Measurements from ENCODE around the gene VCL. TPM values are rescaled to one million over a fixed set of nuclear protein-coding genes. Genes with fewer than 3 reads are reported as not detected.

VCL gene
- total RNA-seq, 1 experiment from 2014 or later: 291 TPM

GRCh38 chr10:74093530-74094164 is 95.7 kb downstream of the VCL start:
- H2BK120ac ChIP-seq (ENCODE audit: low read depth, low read length, poor library complexity, severe bottlenecking): no peak overlapping the region
- WGBS (ENCODE audit: extremely low coverage, insufficient read length, low lambda C conversion rate): no CpG with 5 or more reads among the region's 4 CpGs

More at GRCh38 chr10:74093530-74094164, 95.7 kb downstream of the VCL start:
- no peak overlapping the region for H3K4ac ChIP-seq (ENCODE audit: low read depth, low read length)
- H3K27me3 ChIP-seq (ENCODE audit: insufficient read depth, low read length): no peaks in the 10 kb centered on the region
- no peak overlapping the region for H2AK5ac ChIP-seq (ENCODE audit: insufficient read length, low read length)
- no peaks in the 10 kb centered on the region for H3K79me2 ChIP-seq (ENCODE audit: insufficient read depth, low read length)
- H3K14ac ChIP-seq (ENCODE audit: insufficient read depth, low read length): no peak overlapping the region
- Mint-ChIP-seq H3K4me3 (no peak overlapping the region), H3K27me3 (ENCODE audit: low read depth) (no peaks in the 10 kb centered on the region), H3K27ac (no peak overlapping the region; a peak in 1 of 7 replicates), H3K36me3 (ENCODE audit: insufficient read depth in 1 of 3, low read depth in 3 of 3) (peaks cover 67 to 92% (median 88%) of the 10 kb centered on the region in 3 experiments; a peak in 6 of 7 replicates), H3K9me3 (no peaks in the 10 kb centered on the region), H3K4me1 (no peaks in the 10 kb centered on the region)
- H4K5ac ChIP-seq (ENCODE audit: insufficient read length, low read depth, low read length): no peak overlapping the region
- no peak overlapping the region for H2AFZ ChIP-seq (ENCODE audit: low read length)
- H4K91ac ChIP-seq (ENCODE audit: insufficient read length, low read depth, low read length): no peak overlapping the region
- no peak overlapping the region for H3T11ph ChIP-seq (ENCODE audit: low read length)
- H3K4me2 ChIP-seq (ENCODE audit: insufficient read depth, insufficient read length, low read length): no peak overlapping the region
- no peak overlapping the region for H3K27ac ChIP-seq (ENCODE audit: insufficient read length, low read depth, low read length)
- no peak for DNase-seq
- H3K23me2 ChIP-seq (ENCODE audit: insufficient read length, low read depth, low read length, poor library complexity, severe bottlenecking): no peaks in the 10 kb centered on the region
- no peak overlapping the region for H2BK15ac ChIP-seq (ENCODE audit: low read depth, low read length)
- no peak overlapping the region for H3K23ac ChIP-seq (ENCODE audit: insufficient read length, low read depth, low read length)
- no peak overlapping the region for H2BK20ac ChIP-seq (ENCODE audit: low read depth, low read length, poor library complexity, severe bottlenecking)
- H3K4me1 ChIP-seq (ENCODE audit: insufficient read depth, low read length): no peaks in the 10 kb centered on the region
- no peak overlapping the region for H4K8ac ChIP-seq (replicated peaks; ENCODE audit: insufficient read length, low read depth, low read length)
- no peaks in the 10 kb centered on the region for H3K9me3 ChIP-seq (ENCODE audit: control insufficient read depth, low read depth, low read length)
- H3K18ac ChIP-seq (ENCODE audit: insufficient read length, low read depth, low read length): no peak overlapping the region
- H2BK5ac ChIP-seq (ENCODE audit: insufficient read length, low read length): no peak overlapping the region
- H3K9ac ChIP-seq (ENCODE audit: extremely low read depth, insufficient read length, low read length): no peak overlapping the region
- no peaks in the 10 kb centered on the region for H4K20me1 ChIP-seq (ENCODE audit: control insufficient read depth, insufficient read depth, insufficient read length)
- H3K56ac ChIP-seq (ENCODE audit: insufficient read length, low read depth, low read length): no peak overlapping the region
- no peak overlapping the region for H2BK12ac ChIP-seq (ENCODE audit: insufficient read length, low read depth, low read length)
- no peaks in the 10 kb centered on the region for H3K79me1 ChIP-seq (ENCODE audit: insufficient read depth, low read depth, low read length, poor library complexity, severe bottlenecking)
- no peak for TF ChIP-seq CTCF (conservative IDR thresholded peaks at IDR 0.05)

Measured in H9 (cell line).